ENCODE measurements around the gene NPSR1. TPM values are rescaled to one million over a fixed set of nuclear protein-coding genes. Genes with fewer than 3 reads are reported as not detected.

Gene NPSR1
- total and polyA plus RNA-seq, 12 donors, result not detected

- H3K27ac ChIP-seq, result no peak overlapping the region
- intact Hi-C loops (cut with DNase I), result no loop called here
- ATAC-seq (no peak), DNase-seq (no peak)
- H3K27me3 ChIP-seq, result no peaks in the 10 kb centered on the region
- H3K4me3 ChIP-seq, result no peak overlapping the region
- H3K36me3 ChIP-seq, result no peaks in the 10 kb centered on the region
- peaks cover 0 to 2% (median 0%) of the 10 kb centered on the region in 11 donors for H3K9me3 ChIP-seq
- 80 to 93% methylated on average over 2 of the region's 2 CpGs for WGBS, 2 donors
- peaks cover 0 to 5% (median 0%) of the 10 kb centered on the region in 9 donors for H3K4me1 ChIP-seq
- TF ChIP-seq CTCF (IDR thresholded peaks at IDR 0.05), result no peak
Measured at GRCh38 chr7:34656041-34656440, 2.0 kb upstream of the NPSR1 start.

GRCh38 chr7:34659472-34660075, 1.6 kb downstream of the NPSR1 start:
- H3K27me3 ChIP-seq, result no peaks in the 10 kb centered on the region
- no peak for TF ChIP-seq CTCF (IDR thresholded peaks at IDR 0.05)
- no peak overlapping the region for H3K27ac ChIP-seq
- ATAC-seq (peak in 1 of 8 donors; percentile 56), DNase-seq (no peak)
- WGBS, 2 donors, result 23 to 24% methylated on average over 3 of the region's 3 CpGs
- no peaks in the 10 kb centered on the region for H3K36me3 ChIP-seq
- no peaks in the 10 kb centered on the region for H3K9me3 ChIP-seq
- H3K4me1 ChIP-seq, result peaks cover 0 to 5% (median 0%) of the 10 kb centered on the region in 9 donors
- no peak overlapping the region for H3K4me3 ChIP-seq
- intact Hi-C loops (cut with DNase I), result no loop called here

- Histone ChIP-seq H3K36me3 (no peaks in the 10 kb centered on the region), H3K9me3 (no peaks in the 10 kb centered on the region), H3K4me3 (no peak overlapping the region), H3K27ac (no peak overlapping the region), H3K4me1 (peaks cover 0 to 5% (median 0%) of the 10 kb centered on the region in 9 donors), H3K27me3 (no peaks in the 10 kb centered on the region)
- TF ChIP-seq CTCF (IDR thresholded peaks at IDR 0.05), result no peak
- DNase-seq, result no peak
- no peak for ATAC-seq
- intact Hi-C loops (cut with DNase I), result no loop called here
- WGBS, 2 donors, result 78 to 82% methylated on average over 8 of the region's 8 CpGs
Measured at GRCh38 chr7:34662058-34662708, 4.2 kb downstream of the NPSR1 start.

- H3K4me1 ChIP-seq, result peaks cover 0 to 5% (median 0%) of the 10 kb centered on the region in 9 donors
- no peak overlapping the region for H3K27ac ChIP-seq
- intact Hi-C loops (cut with DNase I), result no loop called here
- no peaks in the 10 kb centered on the region for H3K36me3 ChIP-seq
- TF ChIP-seq CTCF (IDR thresholded peaks at IDR 0.05), result no peak
- no peaks in the 10 kb centered on the region for H3K9me3 ChIP-seq
- H3K4me3 ChIP-seq, result no peak overlapping the region
- no peaks in the 10 kb centered on the region for H3K27me3 ChIP-seq
- DNase-seq (no peak), ATAC-seq (no peak)
Measured at GRCh38 chr7:34664755-34665154, 6.7 kb downstream of the NPSR1 start.
